Astrocyte (in vitro differentiated cells and primary cell): ENCODE measurements around the gene ERF. TPM values are rescaled to one million over a fixed set of nuclear protein-coding genes. Genes with fewer than 3 reads are reported as not detected.

Experiments
- DNase-seq: peaks from one replicate; pipeline ENCODE4 v3.0.0-alpha.2; 2010; ENCODE audit warnings: low read depth
- FAIRE-seq: peaks from 2 replicates; lab custom pipeline; 2011; peaks lifted over from hg19 to GRCh38; lab: Jason Lieb, UNC
- H2AFZ ChIP-seq: 2 replicates; pipeline ENCODE4 v1.6.0; 2012; ENCODE audit warnings: low read depth, low read length, inconsistent platforms
- H3K27ac ChIP-seq: 2 replicates; pipeline ENCODE4 v1.5.1; 2011; ENCODE audit warnings: low read depth, low read length, inconsistent platforms
- H3K27me3 ChIP-seq: 2 replicates; pipeline ENCODE4 v1.6.0; 2011; ENCODE audit warnings: low read length, inconsistent platforms; ENCODE audit not compliant: insufficient read depth
- H3K36me3 ChIP-seq: 2 replicates; pipeline ENCODE4 v1.5.1; 2011; ENCODE audit warnings: low read length, inconsistent platforms; ENCODE audit not compliant: insufficient read depth
- H3K4me1 ChIP-seq: 2 replicates; pipeline ENCODE4 v1.5.1; 2011; ENCODE audit warnings: low read length, inconsistent platforms; ENCODE audit not compliant: insufficient read depth
- H3K4me2 ChIP-seq: 2 replicates; pipeline ENCODE4 v1.6.0; 2012; ENCODE audit warnings: low read length, inconsistent platforms
- H3K4me3 ChIP-seq: 2 replicates; pipeline ENCODE4 v1.5.1; 2011; ENCODE audit warnings: low read depth, mild to moderate bottlenecking, low read length, inconsistent platforms; ENCODE audit not compliant: insufficient read depth
- H3K79me2 ChIP-seq: 2 replicates; pipeline ENCODE4 v1.6.0; 2012; ENCODE audit warnings: mild to moderate bottlenecking, low read length, inconsistent platforms; ENCODE audit not compliant: insufficient read depth
- H3K9ac ChIP-seq: 2 replicates; pipeline ENCODE4 v1.6.0; 2012; ENCODE audit warnings: mild to moderate bottlenecking, low read length, inconsistent platforms
- H3K9me3 ChIP-seq: 2 replicates; pipeline ENCODE4 v1.5.1; 2012; ENCODE audit warnings: low read depth, mild to moderate bottlenecking, low read length, inconsistent platforms; ENCODE audit not compliant: insufficient read depth
- H4K20me1 ChIP-seq: 2 replicates; pipeline ENCODE4 v1.6.0; 2012; ENCODE audit warnings: low read length, inconsistent platforms; ENCODE audit not compliant: insufficient read depth
- H3K27ac Mint-ChIP-seq: one replicate; pipeline ENCODE4 v1.8.0; 2021; ENCODE audit warnings: mild to moderate bottlenecking, mixed read lengths; ENCODE audit not compliant: unreplicated experiment
- H3K27me3 Mint-ChIP-seq: one replicate; pipeline ENCODE4 v1.8.0; 2021; ENCODE audit warnings: low read depth, mixed read lengths; ENCODE audit not compliant: unreplicated experiment
- H3K36me3 Mint-ChIP-seq: one replicate; pipeline ENCODE4 v1.8.0; 2021; ENCODE audit warnings: low read depth, mixed read lengths; ENCODE audit not compliant: unreplicated experiment
- H3K4me1 Mint-ChIP-seq: one replicate; pipeline ENCODE4 v1.8.0; 2021; ENCODE audit warnings: low read depth, mixed read lengths; ENCODE audit not compliant: unreplicated experiment
- H3K4me3 Mint-ChIP-seq: one replicate; pipeline ENCODE4 v1.8.0; 2021; ENCODE audit warnings: mild to moderate bottlenecking, moderate library complexity, mixed read lengths; ENCODE audit not compliant: unreplicated experiment
- H3K9me3 Mint-ChIP-seq: one replicate; pipeline ENCODE4 v1.8.0; 2021; ENCODE audit warnings: mild to moderate bottlenecking, mixed read lengths; ENCODE audit not compliant: unreplicated experiment
- CTCF ChIP-seq: IDR thresholded peaks from 2 replicates; pipeline ENCODE4 v1.5.1; 2011; ENCODE audit warnings: low read depth, mild to moderate bottlenecking, inconsistent platforms, low read length, moderate library complexity; ENCODE audit not compliant: insufficient read depth
- EZH2 ChIP-seq: IDR thresholded peaks from 2 replicates; pipeline ENCODE4 v1.6.1; 2012; ENCODE audit warnings: mild to moderate bottlenecking, low read length, inconsistent platforms; ENCODE audit not compliant: insufficient read depth
- total RNA-seq: library from RNA; stranded (reverse); gene quantifications from 2 replicates; pipeline ENCODE4 v1.2.1, GENCODE V29; 2021

Gene ERF
- total RNA-seq, 1 donor from 2014 or later: 108 TPM

GRCh38 chr19:42286349-42287016 lies 31.6 kb upstream of the ERF start:
- Mint-ChIP-seq H3K27me3 (no peaks in the 10 kb centered on the region), H3K4me3 (peak overlapping the region; percentile 87), H3K27ac (no peak overlapping the region), H3K36me3 (peaks cover 4% of the 10 kb centered on the region), H3K4me1 (peaks cover 21% of the 10 kb centered on the region), H3K9me3 (peaks cover 2% of the 10 kb centered on the region)
- H3K4me2 ChIP-seq: peak overlapping the region; percentile 100
- FAIRE-seq (no peak), DNase-seq (no peak)
- H3K9ac ChIP-seq: peak overlapping the region; percentile 87
- TF ChIP-seq EZH2: no peak
- no peak for TF ChIP-seq CTCF
- H3K36me3 ChIP-seq: peaks cover 15% of the 10 kb centered on the region
- H3K27ac ChIP-seq: no peak overlapping the region
- H2AFZ ChIP-seq: no peak overlapping the region
- H3K9me3 ChIP-seq: no peaks in the 10 kb centered on the region
- no peak overlapping the region for H3K4me3 ChIP-seq
- peaks cover 47% of the 10 kb centered on the region for H3K79me2 ChIP-seq
- H3K27me3 ChIP-seq: no peaks in the 10 kb centered on the region
- H4K20me1 ChIP-seq: peaks cover 74% of the 10 kb centered on the region
- H3K4me1 ChIP-seq: peaks cover 40% of the 10 kb centered on the region

- Histone ChIP-seq H3K9me3 (no peaks in the 10 kb centered on the region), H3K79me2 (peaks cover 51% of the 10 kb centered on the region), H3K4me3 (no peak overlapping the region), H3K4me2 (peak overlapping the region; percentile 100), H3K27ac (no peak overlapping the region), H3K27me3 (no peaks in the 10 kb centered on the region), H3K36me3 (peaks cover 15% of the 10 kb centered on the region), H3K4me1 (peaks cover 45% of the 10 kb centered on the region), H2AFZ (no peak overlapping the region), H4K20me1 (peaks cover 69% of the 10 kb centered on the region), H3K9ac (peak overlapping the region; percentile 87)
- Mint-ChIP-seq H3K27ac (no peak overlapping the region), H3K36me3 (peaks cover 4% of the 10 kb centered on the region), H3K9me3 (peaks cover 2% of the 10 kb centered on the region), H3K4me3 (peak overlapping the region; percentile 87), H3K27me3 (no peaks in the 10 kb centered on the region), H3K4me1 (peaks cover 21% of the 10 kb centered on the region)
- FAIRE-seq (no peak), DNase-seq (no peak)
- TF ChIP-seq EZH2: no peak
Measured at GRCh38 chr19:42285988-42286348, 31.0 kb upstream of the ERF start.

GRCh38 chr19:42285541-42285941 lies 30.6 kb upstream of the ERF start:
- Mint-ChIP-seq H3K9me3 (peaks cover 2% of the 10 kb centered on the region), H3K27ac (no peak overlapping the region), H3K27me3 (no peaks in the 10 kb centered on the region), H3K4me3 (peak overlapping the region; percentile 87), H3K4me1 (peaks cover 21% of the 10 kb centered on the region), H3K36me3 (peaks cover 4% of the 10 kb centered on the region)
- Histone ChIP-seq H4K20me1 (peaks cover 66% of the 10 kb centered on the region), H3K4me3 (peak overlapping the region; percentile 73), H3K27ac (no peak overlapping the region), H3K36me3 (peaks cover 13% of the 10 kb centered on the region), H3K9me3 (no peaks in the 10 kb centered on the region), H3K9ac (peak overlapping the region; percentile 87), H2AFZ (no peak overlapping the region), H3K79me2 (peaks cover 51% of the 10 kb centered on the region), H3K27me3 (no peaks in the 10 kb centered on the region), H3K4me2 (peak overlapping the region; percentile 100), H3K4me1 (peaks cover 45% of the 10 kb centered on the region)
- FAIRE-seq (no peak), DNase-seq (no peak)
- no peak for TF ChIP-seq EZH2
- no peak for TF ChIP-seq CTCF
